Skeletal muscle satellite cell (primary cell): ENCODE data around the gene PI16.

Experiments used
- H3K27me3 ChIP-seq: 2 replicates; pipeline ENCODE4 v1.7.0; 2013; ENCODE audit warnings: low read length; ENCODE audit not compliant: control insufficient read depth, insufficient read depth
- H3K36me3 ChIP-seq: 2 replicates; pipeline ENCODE4 v1.7.0; 2013; ENCODE audit warnings: mild to moderate bottlenecking, control low read depth, low read length; ENCODE audit not compliant: insufficient read depth
- H3K4me1 ChIP-seq: 2 replicates; pipeline ENCODE4 v1.7.0; 2013; ENCODE audit warnings: low read length; ENCODE audit not compliant: control insufficient read depth, insufficient read depth
- H3K4me2 ChIP-seq: 2 replicates; pipeline ENCODE4 v1.7.0; 2013; ENCODE audit warnings: mild to moderate bottlenecking, low read length
- H3K4me3 ChIP-seq: 2 replicates; pipeline ENCODE4 v1.7.0; 2013; ENCODE audit warnings: low read length
- H3K9ac ChIP-seq: 2 replicates; pipeline ENCODE4 v1.7.0; 2013; ENCODE audit warnings: mild to moderate bottlenecking, low read depth, low read length, moderate library complexity
- H3K9me3 ChIP-seq: replicated peaks from 2 replicates; pipeline ENCODE4 v1.7.0; 2013; ENCODE audit warnings: mild to moderate bottlenecking, control low read depth, low read length

PI16 gene

GRCh38 chr6:37008484-37009465 is 54.2 kb downstream of the PI16 start:
- H3K9me3 ChIP-seq, result no peaks in the 10 kb centered on the region
- H3K9ac ChIP-seq, result no peak overlapping the region
- no peaks in the 10 kb centered on the region for H3K27me3 ChIP-seq
- no peak overlapping the region for H3K4me2 ChIP-seq
- no peak overlapping the region for H3K4me3 ChIP-seq
- no peaks in the 10 kb centered on the region for H3K4me1 ChIP-seq
- H3K36me3 ChIP-seq, result no peaks in the 10 kb centered on the region

- no peaks in the 10 kb centered on the region for H3K4me1 ChIP-seq
- no peak overlapping the region for H3K4me2 ChIP-seq
- no peak overlapping the region for H3K9ac ChIP-seq
- peaks cover 3% of the 10 kb centered on the region for H3K27me3 ChIP-seq
- no peak overlapping the region for H3K4me3 ChIP-seq
- H3K9me3 ChIP-seq, result no peaks in the 10 kb centered on the region
- no peaks in the 10 kb centered on the region for H3K36me3 ChIP-seq
Measured at GRCh38 chr6:37010402-37010892, 55.9 kb downstream of the PI16 start.

- peaks cover 3% of the 10 kb centered on the region for H3K27me3 ChIP-seq
- H3K4me1 ChIP-seq, result no peaks in the 10 kb centered on the region
- no peak overlapping the region for H3K4me3 ChIP-seq
Measured at GRCh38 chr6:37011656-37012378, 57.3 kb downstream of the PI16 start.

GRCh38 chr6:37013516-37014491 is 59.3 kb downstream of the PI16 start:
- Histone ChIP-seq H3K9me3 (no peaks in the 10 kb centered on the region), H3K4me1 (peaks cover 3% of the 10 kb centered on the region), H3K36me3 (no peaks in the 10 kb centered on the region), H3K4me2 (no peak overlapping the region), H3K9ac (no peak overlapping the region), H3K4me3 (no peak overlapping the region), H3K27me3 (peaks cover 3% of the 10 kb centered on the region)

More at GRCh38 chr6:37011656-37012378, 57.3 kb downstream of the PI16 start:
- H3K36me3 ChIP-seq, result no peaks in the 10 kb centered on the region
- H3K9me3 ChIP-seq, result no peaks in the 10 kb centered on the region
- no peak overlapping the region for H3K9ac ChIP-seq
- H3K4me2 ChIP-seq, result no peak overlapping the region
